NCI-H69 (cell line): Measurements from ENCODE around the gene MAN1C1.

Experiments used
- DNase-seq: peaks from one replicate; lab custom pipeline; 2025; lab: John Stamatoyannopoulos, UW

The MAN1C1 gene

GRCh38 chr1:25782608-25783201 is 166.1 kb downstream of the MAN1C1 start:
- DNase-seq = peak; percentile 73

- DNase-seq = peak; percentile 22
Measured at GRCh38 chr1:25784575-25785051, 168.0 kb downstream of the MAN1C1 start.

- peak; percentile 87 for DNase-seq
Measured at GRCh38 chr1:25785333-25786067, 168.9 kb downstream of the MAN1C1 start.

- peak; percentile 62 for DNase-seq
Measured at GRCh38 chr1:25786887-25787759, 170.5 kb downstream of the MAN1C1 start.

GRCh38 chr1:25787760-25788166 is 171.2 kb downstream of the MAN1C1 start:
- no peak for DNase-seq

- no peak for DNase-seq
Measured at GRCh38 chr1:25790472-25790871, 173.9 kb downstream of the MAN1C1 start.

- DNase-seq = no peak
Measured at GRCh38 chr1:25792115-25792514, 175.5 kb downstream of the MAN1C1 start.

GRCh38 chr1:25793585-25794170 is 177.1 kb downstream of the MAN1C1 start:
- DNase-seq = no peak

- no peak for DNase-seq
Measured at GRCh38 chr1:25794325-25794724, 177.7 kb downstream of the MAN1C1 start.

GRCh38 chr1:25795211-25795610 is 178.6 kb downstream of the MAN1C1 start:
- peak; percentile 5 for DNase-seq

- peak; percentile 89 for DNase-seq
Measured at GRCh38 chr1:25795946-25796810, 179.6 kb downstream of the MAN1C1 start.

GRCh38 chr1:25796811-25797458 is 180.3 kb downstream of the MAN1C1 start:
- DNase-seq = peak; percentile 89

GRCh38 chr1:25797939-25798338 is 181.3 kb downstream of the MAN1C1 start:
- peak; percentile 33 for DNase-seq

GRCh38 chr1:25798666-25799351 is 182.2 kb downstream of the MAN1C1 start:
- peak; percentile 10 for DNase-seq

- peak; percentile 30 for DNase-seq
Measured at GRCh38 chr1:25799352-25799934, 182.9 kb downstream of the MAN1C1 start.

- peak; percentile 59 for DNase-seq
Measured at GRCh38 chr1:25799935-25800702, 183.5 kb downstream of the MAN1C1 start, which contains the start of gene SELENON. SELENON (plus strand) TSS chr1:25800193; CDS start chr1:25800231, 38 bp downstream.

GRCh38 chr1:25800703-25801377 is 184.2 kb downstream of the MAN1C1 start:
- DNase-seq = no peak

- DNase-seq = no peak
Measured at GRCh38 chr1:25802915-25803314, 186.3 kb downstream of the MAN1C1 start.
